Glutamatergic neuron (in vitro differentiated cells): ENCODE data around the gene B4GALT6. TPM values are rescaled to one million over a fixed set of nuclear protein-coding genes. Genes with fewer than 3 reads are reported as not detected.

ENCODE experiments used
- DNase-seq: peaks from one replicate; pipeline ENCODE4 v3.0.0; 2022
- H3K27ac Mint-ChIP-seq: one replicate; pipeline ENCODE4 v1.8.0; 2020; ENCODE audit warnings: mild to moderate bottlenecking, mixed read lengths, inconsistent platforms; ENCODE audit not compliant: unreplicated experiment
- H3K27me3 Mint-ChIP-seq: one replicate; pipeline ENCODE4 v1.8.0; 2020; ENCODE audit warnings: mild to moderate bottlenecking, moderate library complexity, mixed read lengths, inconsistent platforms; ENCODE audit not compliant: unreplicated experiment
- H3K36me3 Mint-ChIP-seq: one replicate; pipeline ENCODE4 v1.8.0; 2020; ENCODE audit warnings: mild to moderate bottlenecking, mixed read lengths, inconsistent platforms; ENCODE audit not compliant: unreplicated experiment
- H3K4me1 Mint-ChIP-seq: one replicate; pipeline ENCODE4 v1.8.0; 2020; ENCODE audit warnings: mild to moderate bottlenecking, low read depth, mixed read lengths, inconsistent platforms; ENCODE audit not compliant: unreplicated experiment
- H3K4me3 Mint-ChIP-seq: one replicate; pipeline ENCODE4 v1.8.0; 2020; ENCODE audit warnings: mild to moderate bottlenecking, mixed read lengths, inconsistent platforms; ENCODE audit not compliant: unreplicated experiment
- H3K9me3 Mint-ChIP-seq: one replicate; pipeline ENCODE4 v1.8.0; 2020; ENCODE audit warnings: mild to moderate bottlenecking, moderate library complexity, mixed read lengths, inconsistent platforms; ENCODE audit not compliant: unreplicated experiment
- CTCF ChIP-seq: fragments of 200-600 bp; sonication (generic); IDR thresholded peaks from one replicate; pipeline ENCODE4 v1.5.0; 2021; ENCODE audit not compliant: partially characterized antibody, unreplicated experiment
- total RNA-seq: library from RNA; stranded (reverse); fragmentation: NEBNext Ultra II Directional; extraction: Animal tissue kit (Norgen Biotek cat#: 25700); gene quantifications from one replicate; pipeline ENCODE4 v1.2.1, GENCODE V29; 2021; ENCODE audit not compliant: unreplicated experiment

B4GALT6 gene
- total RNA-seq, 1 donor from 2014 or later, result 16.5 TPM

- Mint-ChIP-seq H3K36me3 (no peaks in the 10 kb centered on the region), H3K4me1 (peaks cover 15% of the 10 kb centered on the region)
Measured at GRCh38 chr18:31685097-31686082, 1.0 kb upstream of the B4GALT6 start.

GRCh38 chr18:31683968-31684278 lies 458 bp downstream of the B4GALT6 start:
- peaks cover 18% of the 10 kb centered on the region for H3K4me1 Mint-ChIP-seq
- peaks cover 5% of the 10 kb centered on the region for H3K27me3 Mint-ChIP-seq
- TF ChIP-seq CTCF, result no peak
- peak overlapping the region; percentile 95 for H3K27ac Mint-ChIP-seq
- H3K4me3 Mint-ChIP-seq, result peak overlapping the region; percentile 94
- peaks cover 9% of the 10 kb centered on the region for H3K9me3 Mint-ChIP-seq
- DNase-seq, result no peak
- H3K36me3 Mint-ChIP-seq, result no peaks in the 10 kb centered on the region

More at GRCh38 chr18:31685097-31686082, 1.0 kb upstream of the B4GALT6 start:
- Mint-ChIP-seq H3K4me3 (peak overlapping the region; percentile 92), H3K27me3 (peaks cover 8% of the 10 kb centered on the region), H3K9me3 (peaks cover 9% of the 10 kb centered on the region), H3K27ac (peak overlapping the region; percentile 89)
- TF ChIP-seq CTCF, result no peak
- DNase-seq, result peak; percentile 87

GRCh38 chr18:31683106-31683505 lies 1.3 kb downstream of the B4GALT6 start:
- Mint-ChIP-seq H3K4me1 (peaks cover 23% of the 10 kb centered on the region), H3K27ac (peak overlapping the region; percentile 95), H3K4me3 (peak overlapping the region; percentile 94), H3K36me3 (no peaks in the 10 kb centered on the region), H3K27me3 (peaks cover 7% of the 10 kb centered on the region), H3K9me3 (peaks cover 9% of the 10 kb centered on the region)
- no peak for DNase-seq
- no peak for TF ChIP-seq CTCF

- H3K4me3 Mint-ChIP-seq, result peak overlapping the region; percentile 40
- H3K9me3 Mint-ChIP-seq, result peaks cover 9% of the 10 kb centered on the region
- peak; percentile 47 for TF ChIP-seq CTCF
- H3K27ac Mint-ChIP-seq, result no peak overlapping the region
- peaks cover 21% of the 10 kb centered on the region for H3K4me1 Mint-ChIP-seq
- H3K27me3 Mint-ChIP-seq, result peaks cover 7% of the 10 kb centered on the region
- DNase-seq, result peak; percentile 16
- H3K36me3 Mint-ChIP-seq, result no peaks in the 10 kb centered on the region
Measured at GRCh38 chr18:31680831-31681568, 3.4 kb downstream of the B4GALT6 start.
